ENCODE results near the gene CHD5. TPM values are rescaled to one million over a fixed set of nuclear protein-coding genes. Genes with fewer than 3 reads are reported as not detected.

The CHD5 gene
- total and polyA plus RNA-seq, 2 of the 13 experiments (the other 11 are each of a cell fraction or from before 2014, with no cell fraction given): 0.02 to 0.21 TPM

GRCh38 chr1:6130036-6130435, 50.1 kb downstream of the CHD5 start:
- H3K27ac ChIP-seq (ENCODE audit: extremely low read length, insufficient read depth, low read length): no peak overlapping the region
- H3K4me2 ChIP-seq (ENCODE audit: low read depth, low read length): no peak overlapping the region
- H3K27me3 ChIP-seq (ENCODE audit: control insufficient read depth in 1 of 2, insufficient read depth in 2 of 2, low read length in 2 of 2): peaks cover 5 to 42% of the 10 kb centered on the region in 2 experiments; a peak in 4 of 5 replicates
- H3K4me1 ChIP-seq (ENCODE audit: insufficient read depth, low read length): peaks cover 15% of the 10 kb centered on the region
- H3K9me3 ChIP-seq (ENCODE audit: low read length): peaks cover 9% of the 10 kb centered on the region
- DNase-seq (ENCODE audit: low spot score): no peak
- ChIA-PET CTCF (ENCODE audit: low intra/inter-chr PET ratio, low total read pairs) (no interaction called here), POLR2A (no interaction called here)
- H2AFZ ChIP-seq (ENCODE audit: low read length): no peak overlapping the region
- TF ChIP-seq MNT (IDR thresholded peaks at IDR 0.05) (no peak), ONECUT2 (CRISPR knock-in tag; IDR thresholded peaks at IDR 0.05) (no peak), ZFY (CRISPR knock-in tag; IDR thresholded peaks at IDR 0.05) (no peak), PRPF4 (IDR thresholded peaks at IDR 0.05; ENCODE audit: low read depth, low read length, poor library complexity, severe bottlenecking) (no peak), FOXM1 (CRISPR knock-in tag; IDR thresholded peaks at IDR 0.05) (no peak)
- in situ Hi-C loops (cut with HindIII; ENCODE audit: extremely low pct_ligation_motif_present, low pct_unique_long_range_greater_than_20kb): no loop called here
- 37% methylated on average over 11 of the region's 11 CpGs for WGBS (ENCODE audit: low lambda C conversion rate)
- ATAC-seq: no peak
- no peaks in the 10 kb centered on the region for H4K20me1 ChIP-seq (ENCODE audit: insufficient read depth, low read length)
- no peaks in the 10 kb centered on the region for H3K79me2 ChIP-seq (ENCODE audit: insufficient read depth, low read length)
- FAIRE-seq: no peak
- BruUV-seq (replicated peaks): no TSS peak
- intact Hi-C loops (cut with micrococcal nuclease; ENCODE audit: unreplicated experiment): no loop called here
- H3K9ac ChIP-seq (ENCODE audit: insufficient read depth, low read depth, low read length): no peak overlapping the region
- no peak overlapping the region for H3K4me3 ChIP-seq (replicated peaks in 1 of 3; ENCODE audit: insufficient read depth in 1 of 3, low read depth in 2 of 3, low read length in 3 of 3)
- no peaks in the 10 kb centered on the region for H3K36me3 ChIP-seq (replicated peaks in 1 of 2; ENCODE audit: control insufficient read depth in 1 of 2, insufficient read depth in 2 of 2, low read length in 2 of 2)

- H3K27me3 ChIP-seq (ENCODE audit: control insufficient read depth in 1 of 2, insufficient read depth in 2 of 2, low read length in 2 of 2): peaks cover 5 to 35% of the 10 kb centered on the region in 2 experiments; a peak in 3 of 5 replicates
- BruUV-seq (replicated peaks): no TSS peak
- ATAC-seq (no peak), FAIRE-seq (no peak), DNase-seq (ENCODE audit: low spot score) (no peak)
- POLR2A ChIA-PET: no interaction called here
- no peaks in the 10 kb centered on the region for H3K79me2 ChIP-seq (ENCODE audit: insufficient read depth, low read length)
- intact Hi-C loops (cut with micrococcal nuclease; ENCODE audit: unreplicated experiment): no loop called here
- in situ Hi-C loops (cut with HindIII; ENCODE audit: extremely low pct_ligation_motif_present, low pct_unique_long_range_greater_than_20kb): no loop called here
- no peak overlapping the region for H3K27ac ChIP-seq (ENCODE audit: extremely low read length, insufficient read depth, low read length)
- TF ChIP-seq PITX1 (CRISPR knock-in tag; IDR thresholded peaks at IDR 0.05) (no peak), MED8 (CRISPR knock-in tag; IDR thresholded peaks at IDR 0.05; ENCODE audit: insufficient replicate concordance) (no peak), ZBTB10 (CRISPR knock-in tag; IDR thresholded peaks at IDR 0.05; ENCODE audit: borderline replicate concordance) (no peak), ZMYM4 (CRISPR knock-in tag; IDR thresholded peaks at IDR 0.05) (no peak), SP1 (IDR thresholded peaks at IDR 0.05) (no peak), SP1 (CRISPR knock-in tag; IDR thresholded peaks at IDR 0.05) (no peak), BHLHE40 (IDR thresholded peaks at IDR 0.05; ENCODE audit: low read length) (no peak), MXD1 (CRISPR knock-in tag; IDR thresholded peaks at IDR 0.05) (no peak)
- H4K20me1 ChIP-seq (ENCODE audit: insufficient read depth, low read length): no peaks in the 10 kb centered on the region
- H3K4me3 ChIP-seq (replicated peaks in 1 of 3; ENCODE audit: insufficient read depth in 1 of 3, low read depth in 2 of 3, low read length in 3 of 3): no peak overlapping the region
- H3K4me1 ChIP-seq (ENCODE audit: insufficient read depth, low read length): peaks cover 22% of the 10 kb centered on the region
- H2AFZ ChIP-seq (ENCODE audit: low read length): no peak overlapping the region
- H3K4me2 ChIP-seq (ENCODE audit: low read depth, low read length): no peak overlapping the region
- 48% methylated on average over 7 of the region's 9 CpGs for WGBS (ENCODE audit: low lambda C conversion rate)
- no peak overlapping the region for H3K9ac ChIP-seq (ENCODE audit: insufficient read depth, low read depth, low read length)
- no peaks in the 10 kb centered on the region for H3K36me3 ChIP-seq (replicated peaks in 1 of 2; ENCODE audit: control insufficient read depth in 1 of 2, insufficient read depth in 2 of 2, low read length in 2 of 2)
- CTCF ChIA-PET (ENCODE audit: low intra/inter-chr PET ratio, low total read pairs): no interaction called here
- peaks cover 9% of the 10 kb centered on the region for H3K9me3 ChIP-seq (ENCODE audit: low read length)
These were observed 50.8 kb downstream of the CHD5 start for GRCh38 chr1:6129313-6129712.

All from HepG2 (cell line).